Hindlimb muscle (tissue), 1 donor: ENCODE results near the gene NDUFS3. TPM values are rescaled to one million over a fixed set of nuclear protein-coding genes. Genes with fewer than 3 reads are reported as not detected.

Experiments
- polyA plus RNA-seq: library from polyadenylated mRNA; unstranded; fragments of 120-200 nt; gene quantifications from one replicate; pipeline ENCODE4 v1.2.1, GENCODE V29; 2013; ENCODE audit not compliant: insufficient read length

The NDUFS3 gene
- polyA plus RNA-seq, 1 donor, result 86.6 TPM

Other genes starting within 250 kb of the NDUFS3 start
- 0.49 TPM for gene MYBPC3, start 226.4 kb upstream of the NDUFS3 start, polyA plus RNA-seq
- gene SPI1, start 200.5 kb upstream of the NDUFS3 start, polyA plus RNA-seq, result 11.3 TPM
- 38.8 TPM for gene SLC39A13, start 170.5 kb upstream of the NDUFS3 start, polyA plus RNA-seq
- 126 TPM for gene PSMC3, start 152.6 kb upstream of the NDUFS3 start, polyA plus RNA-seq
- gene RAPSN, start 129.9 kb upstream of the NDUFS3 start, polyA plus RNA-seq, result 126 TPM
- gene CELF1, start 25.9 kb upstream of the NDUFS3 start, polyA plus RNA-seq, result 71.5 TPM
- 25.4 TPM for gene PTPMT1, start 13.5 kb upstream of the NDUFS3 start, polyA plus RNA-seq
- gene KBTBD4, start 104 bp upstream of the NDUFS3 start, polyA plus RNA-seq, result 16.3 TPM
- gene FAM180B, start 7.6 kb downstream of the NDUFS3 start, polyA plus RNA-seq, result 3.0 TPM
- gene C1QTNF4, start 15.3 kb downstream of the NDUFS3 start, polyA plus RNA-seq, result 11.6 TPM
- 62.1 TPM for gene MTCH2, start 63.5 kb downstream of the NDUFS3 start, polyA plus RNA-seq
- 0.77 TPM for gene AGBL2, start 136.3 kb downstream of the NDUFS3 start, polyA plus RNA-seq
- 92.5 TPM for gene FNBP4, start 188.3 kb downstream of the NDUFS3 start, polyA plus RNA-seq